ENCODE data around the gene CCDC149.

GRCh38 chr4:24880186-24880585 is 32.7 kb downstream of the CCDC149 start:
- no peak for TF ChIP-seq RAD21 (conservative IDR thresholded peaks at IDR 0.05 in 1 of 2, IDR thresholded peaks at IDR 0.05 in 1 of 2)
- no peak for TF ChIP-seq CHD4 (IDR thresholded peaks at IDR 0.05; ENCODE audit: borderline replicate concordance)
- no peak for TF ChIP-seq CTCF (IDR thresholded peaks at IDR 0.05)
- no peak for TF ChIP-seq REST (IDR thresholded peaks at IDR 0.05)
- TF ChIP-seq CHD2 (IDR thresholded peaks at IDR 0.05; ENCODE audit: low read length, partially characterized antibody), result no peak
- TF ChIP-seq HEYL (CRISPR knock-in tag; IDR thresholded peaks at IDR 0.05), result no peak
- no peak for TF ChIP-seq USF2 (IDR thresholded peaks at IDR 0.05)
- TF ChIP-seq RFX5 (IDR thresholded peaks at IDR 0.05), result no peak
